Duodenal mucosa (tissue), 2 donors: ENCODE results near the gene CISD3.
"Not testable (repeated sequence)": the region's sequence is repeated elsewhere in the genome, so short reads cannot be mapped to it uniquely, and the experiment has no call there.

Experiments
- H3K27ac ChIP-seq: one replicate; pipeline ENCODE4 v1.7.0; 2013; ENCODE audit warnings: low read depth, low read length
- H3K27me3 ChIP-seq, 2 donors: one replicate each; pipeline ENCODE4 v1.7.0; 2013; ENCODE audit warnings: low read length in 2 of 2, control low read depth in 1 of 2; ENCODE audit not compliant: insufficient read depth in 2 of 2, control insufficient read depth in 1 of 2
- H3K36me3 ChIP-seq, 2 donors: one replicate each; pipeline ENCODE4 v1.7.0; 2013; ENCODE audit warnings: low read length in 2 of 2, control low read depth in 1 of 2; ENCODE audit not compliant: insufficient read depth in 2 of 2, control insufficient read depth in 1 of 2
- H3K4me1 ChIP-seq, 2 donors: one replicate each; pipeline ENCODE4 v1.7.0; 2013; ENCODE audit warnings: low read length in 2 of 2, control low read depth in 1 of 2; ENCODE audit not compliant: insufficient read depth in 2 of 2, control insufficient read depth in 1 of 2
- H3K4me3 ChIP-seq, 2 donors: one replicate each; pipeline ENCODE4 v1.7.0; 2013; ENCODE audit warnings: low read length in 2 of 2, low read depth in 1 of 2
- H3K9ac ChIP-seq, 2 donors: one replicate each; pipeline ENCODE4 v1.7.0; 2013; ENCODE audit warnings: low read length in 2 of 2, low read depth in 1 of 2
- H3K9me3 ChIP-seq, 2 donors: one replicate each; pipeline ENCODE4 v1.7.0; 2013; ENCODE audit warnings: low read length in 2 of 2, control low read depth in 1 of 2; ENCODE audit not compliant: control insufficient read depth in 1 of 2

CISD3 gene

GRCh38 chr17:38716368-38717005, 13.7 kb upstream of the CISD3 start:
- H3K27ac ChIP-seq, result no peak overlapping the region
- H3K36me3 ChIP-seq, result peaks cover 36 to 84% of the 10 kb centered on the region in 2 donors

GRCh38 chr17:38717139-38717745, 12.9 kb upstream of the CISD3 start:
- H3K27me3 ChIP-seq, result no peaks in the 10 kb centered on the region
- H3K36me3 ChIP-seq, result peaks cover 38 to 78% of the 10 kb centered on the region in 2 donors
- peaks cover 9% of the 10 kb centered on the region in 2 donors for H3K4me1 ChIP-seq
- H3K27ac ChIP-seq, result no peak overlapping the region
- no peak overlapping the region for H3K9ac ChIP-seq
- H3K4me3 ChIP-seq, result no peak overlapping the region
- no peaks in the 10 kb centered on the region for H3K9me3 ChIP-seq

More at GRCh38 chr17:38716368-38717005, 13.7 kb upstream of the CISD3 start:
- no peak overlapping the region for H3K9ac ChIP-seq
- no peaks in the 10 kb centered on the region for H3K27me3 ChIP-seq
- H3K4me1 ChIP-seq, result peaks cover 9% of the 10 kb centered on the region in 2 donors
- H3K9me3 ChIP-seq, result no peaks in the 10 kb centered on the region
- no peak overlapping the region for H3K4me3 ChIP-seq

GRCh38 chr17:38719289-38719942, 10.7 kb upstream of the CISD3 start:
- peak overlapping the region in 1 of 2 donors; percentile 1 for H3K4me3 ChIP-seq
- peaks cover 11 to 12% of the 10 kb centered on the region in 2 donors for H3K4me1 ChIP-seq
- peaks cover 30 to 61% of the 10 kb centered on the region in 2 donors for H3K36me3 ChIP-seq
- H3K27ac ChIP-seq, result no peak overlapping the region
- H3K27me3 ChIP-seq, result no peaks in the 10 kb centered on the region
- H3K9me3 ChIP-seq, result no peaks in the 10 kb centered on the region
- H3K9ac ChIP-seq, result peak overlapping the region in 1 of 2 donors; percentile 4

- no peaks in the 10 kb centered on the region for H3K9me3 ChIP-seq
- peaks cover 18 to 19% of the 10 kb centered on the region in 2 donors for H3K4me1 ChIP-seq
- no peaks in the 10 kb centered on the region for H3K27me3 ChIP-seq
- no peak overlapping the region for H3K9ac ChIP-seq
- peaks cover 33 to 56% of the 10 kb centered on the region in 2 donors for H3K36me3 ChIP-seq
- H3K27ac ChIP-seq, result no peak overlapping the region
- no peak overlapping the region for H3K4me3 ChIP-seq
These were observed 10.0 kb upstream of the CISD3 start for GRCh38 chr17:38719943-38720641.

GRCh38 chr17:38720941-38721340, 9.2 kb upstream of the CISD3 start:
- Histone ChIP-seq H3K27ac (no peak overlapping the region), H3K9ac (no peak overlapping the region), H3K4me3 (no peak overlapping the region), H3K4me1 (peaks cover 27% of the 10 kb centered on the region in 2 donors), H3K9me3 (no peaks in the 10 kb centered on the region), H3K27me3 (no peaks in the 10 kb centered on the region), H3K36me3 (peaks cover 31 to 47% of the 10 kb centered on the region in 2 donors)

GRCh38 chr17:38721802-38722201, 8.3 kb upstream of the CISD3 start:
- Histone ChIP-seq H3K27ac (no peak overlapping the region), H3K9ac (no peak overlapping the region), H3K36me3 (peaks cover 29 to 39% of the 10 kb centered on the region in 2 donors), H3K4me3 (no peak overlapping the region), H3K9me3 (no peaks in the 10 kb centered on the region), H3K27me3 (no peaks in the 10 kb centered on the region), H3K4me1 (peaks cover 27 to 30% of the 10 kb centered on the region in 2 donors)

GRCh38 chr17:38724337-38724988, 5.7 kb upstream of the CISD3 start:
- Histone ChIP-seq H3K9ac (no peak overlapping the region), H3K4me3 (no peak overlapping the region), H3K27ac (no peak overlapping the region), H3K9me3 (no peaks in the 10 kb centered on the region), H3K4me1 (peaks cover 43 to 46% of the 10 kb centered on the region in 2 donors), H3K36me3 (peaks cover 16 to 21% of the 10 kb centered on the region in 2 donors), H3K27me3 (no peaks in the 10 kb centered on the region)

GRCh38 chr17:38725066-38725465, 5.1 kb upstream of the CISD3 start:
- Histone ChIP-seq H3K9ac (no peak overlapping the region), H3K27ac (no peak overlapping the region)

GRCh38 chr17:38726145-38726544, 4.0 kb upstream of the CISD3 start:
- H3K9ac ChIP-seq, H3K9me3 ChIP-seq, H3K4me3 ChIP-seq, H3K27me3 ChIP-seq, H3K27ac ChIP-seq: not testable (repeated sequence)
- H3K36me3 ChIP-seq, result peaks cover 8 to 17% of the 10 kb centered on the region in 2 donors
- H3K4me1 ChIP-seq, result peaks cover 44 to 54% of the 10 kb centered on the region in 2 donors

More at GRCh38 chr17:38725066-38725465, 5.1 kb upstream of the CISD3 start:
- Histone ChIP-seq H3K4me1 (peaks cover 41 to 48% of the 10 kb centered on the region in 2 donors), H3K36me3 (peaks cover 16 to 21% of the 10 kb centered on the region in 2 donors), H3K4me3 (no peak overlapping the region), H3K9me3 (no peaks in the 10 kb centered on the region), H3K27me3 (no peaks in the 10 kb centered on the region)
